HT1080 (cell line): ENCODE data around the gene HDHD5. TPM values are rescaled to one million over a fixed set of nuclear protein-coding genes. Genes with fewer than 3 reads are reported as not detected.

Source experiments
- DNase-seq: peaks from one replicate; pipeline ENCODE4 v3.0.0-alpha.2; 2015; ENCODE audit warnings: low read depth
- total RNA-seq: library from RNA; depleted of rRNA; stranded (reverse); fragments of >200 nt; shearing (Covaris generic); gene quantifications from 2 replicates; pipeline ENCODE4 v1.2.3, GENCODE V29; 2014; rRNA removed

The HDHD5 gene
- total RNA-seq, 1 experiment from 2014 or later = 73.3 TPM

DNA sequence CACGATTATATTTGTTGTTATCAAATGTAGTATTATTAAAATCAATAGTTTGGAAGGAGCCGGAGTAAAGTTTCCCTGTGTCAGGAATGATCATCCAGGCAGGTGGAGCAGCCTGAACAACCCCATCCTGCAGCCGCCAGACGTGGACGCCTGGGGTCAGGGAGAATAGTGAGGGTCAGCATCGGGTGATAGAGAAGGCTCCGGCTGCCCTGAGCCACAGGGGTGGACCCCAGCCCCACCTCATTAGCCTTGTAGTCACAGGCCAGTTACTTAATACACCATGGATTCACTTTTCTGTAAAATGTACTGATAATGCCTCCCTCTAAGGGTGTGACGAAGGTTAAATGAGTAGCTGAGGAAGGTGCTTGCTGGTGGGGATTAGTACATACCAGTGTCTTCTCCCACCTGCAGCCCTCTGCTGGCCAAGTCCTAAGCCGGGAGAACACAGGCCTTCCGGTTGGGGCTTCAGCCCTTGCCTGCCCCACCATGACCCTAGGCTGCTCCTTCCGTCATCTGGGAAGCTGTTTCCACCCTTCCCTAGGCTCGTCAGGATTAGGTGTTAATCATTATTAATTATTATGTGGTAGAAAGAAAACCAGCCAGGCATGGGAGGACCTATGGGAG, 52.8 kb downstream of the HDHD5 start:
- DNase-seq = no peak

DNA sequence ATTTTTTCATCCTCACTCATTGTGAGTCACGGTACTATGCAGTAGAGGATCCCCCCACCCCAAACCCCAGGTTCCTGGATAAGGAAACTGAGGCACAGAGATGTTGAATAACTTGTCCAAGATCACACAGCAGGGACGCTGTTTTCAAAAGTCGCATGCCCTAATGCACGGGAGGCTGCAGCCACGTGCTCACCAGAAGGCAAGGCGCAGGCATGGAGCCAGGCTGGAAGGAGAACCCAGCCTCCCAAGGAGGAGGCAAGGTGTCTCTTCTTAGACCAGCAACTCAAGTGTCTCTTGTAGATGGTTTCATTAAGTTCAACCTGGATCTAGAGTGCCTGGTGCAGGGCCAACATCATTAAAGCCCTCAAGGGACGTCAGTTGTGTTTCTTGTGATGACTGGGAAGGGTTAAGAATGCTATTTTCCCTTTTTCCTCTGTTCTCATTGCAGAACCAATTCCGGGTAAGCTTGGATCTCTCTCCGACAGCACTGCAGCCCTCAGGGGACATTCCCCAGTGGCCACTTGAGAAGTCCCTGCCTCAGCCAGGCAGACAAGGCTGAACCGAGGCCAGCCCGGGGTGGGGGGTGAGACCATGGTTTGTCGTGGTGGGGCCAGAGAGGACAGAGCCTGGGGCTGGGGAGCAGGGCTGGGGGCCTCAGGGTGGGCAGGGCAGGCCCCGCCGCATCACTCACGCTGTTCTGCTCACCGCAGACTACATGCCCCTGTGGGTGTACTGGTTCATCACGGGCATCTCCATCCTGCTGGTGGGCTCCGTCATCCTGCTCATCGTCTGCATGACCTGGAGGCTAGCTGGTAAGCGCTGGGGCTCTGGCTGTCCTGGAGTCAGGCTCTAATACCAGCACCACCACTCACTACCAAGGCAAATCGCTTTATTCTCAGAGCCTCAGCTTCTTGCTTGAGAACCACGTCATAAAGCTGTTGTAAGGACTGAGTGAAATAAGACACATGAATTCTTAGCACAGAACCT, 53.6 kb downstream of the HDHD5 start:
- no peak for DNase-seq

DNA sequence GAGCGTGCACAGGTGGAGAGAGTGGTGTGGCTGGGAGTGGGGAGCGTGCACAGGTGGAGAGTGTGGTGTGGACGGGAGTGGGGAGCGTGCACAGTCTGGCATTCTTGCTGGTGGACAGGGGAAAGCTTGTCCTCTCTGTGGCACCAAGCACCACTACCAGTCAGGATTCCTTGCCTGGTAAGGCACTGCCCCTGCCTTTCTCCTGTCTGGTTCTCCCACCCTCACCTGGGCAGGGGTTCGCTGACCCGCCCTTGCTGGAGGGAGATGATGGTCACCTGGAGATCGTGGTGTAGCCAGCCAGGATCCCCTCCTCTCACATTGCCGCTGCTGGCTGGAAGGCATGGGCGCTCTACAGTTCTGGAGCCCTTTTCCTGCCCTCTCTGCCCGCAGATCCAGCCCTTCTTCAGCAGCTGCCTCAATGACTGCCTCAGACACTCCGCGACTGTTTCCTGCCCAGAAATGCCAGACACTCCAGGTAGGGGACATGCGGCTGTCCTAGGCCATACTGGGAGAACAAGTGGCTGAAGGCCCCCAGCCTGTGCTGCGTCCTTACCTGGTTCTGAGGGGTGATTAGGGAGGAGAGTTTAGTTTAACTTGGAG, 54.6 kb downstream of the HDHD5 start:
- DNase-seq = no peak

DNA sequence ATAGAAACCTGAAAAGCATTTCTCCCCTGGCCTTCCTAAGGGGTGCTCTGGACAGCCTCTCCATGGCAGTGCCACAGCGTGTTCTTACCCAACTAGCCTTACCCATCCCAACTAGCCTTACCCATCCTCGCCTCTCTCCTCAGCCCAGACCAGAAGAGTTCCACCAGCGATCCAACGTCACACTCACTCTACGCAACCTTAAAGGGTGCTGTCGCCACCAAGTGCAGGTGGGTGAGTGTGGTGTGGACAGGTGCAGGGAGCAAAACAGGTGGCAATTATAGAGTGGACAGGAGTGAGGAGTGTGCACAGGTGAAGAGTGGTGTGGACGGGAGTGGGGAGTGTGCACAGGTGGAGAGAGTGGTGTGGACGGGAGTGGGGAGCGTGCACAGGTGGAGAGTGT, 55.7 kb downstream of the HDHD5 start:
- DNase-seq = no peak

DNA sequence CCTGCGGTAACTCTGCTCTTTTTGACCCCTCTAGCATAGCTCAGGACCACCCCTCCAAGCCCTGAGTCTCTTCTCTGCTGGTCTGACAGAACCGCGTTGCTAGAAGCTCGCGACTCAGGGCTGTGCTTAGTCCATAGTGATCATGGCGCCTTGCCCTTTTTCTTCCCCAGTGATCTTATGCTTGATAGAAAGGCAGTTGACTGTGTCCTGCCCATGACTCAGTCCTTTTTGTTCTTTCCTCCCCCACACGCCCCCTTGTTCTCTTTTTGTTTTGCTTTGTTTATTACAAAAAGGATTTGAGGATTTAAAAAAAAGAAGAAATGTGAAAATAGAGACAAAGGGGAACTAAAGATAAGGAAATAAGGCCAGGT, 56.8 kb downstream of the HDHD5 start:
- DNase-seq = no peak

DNA sequence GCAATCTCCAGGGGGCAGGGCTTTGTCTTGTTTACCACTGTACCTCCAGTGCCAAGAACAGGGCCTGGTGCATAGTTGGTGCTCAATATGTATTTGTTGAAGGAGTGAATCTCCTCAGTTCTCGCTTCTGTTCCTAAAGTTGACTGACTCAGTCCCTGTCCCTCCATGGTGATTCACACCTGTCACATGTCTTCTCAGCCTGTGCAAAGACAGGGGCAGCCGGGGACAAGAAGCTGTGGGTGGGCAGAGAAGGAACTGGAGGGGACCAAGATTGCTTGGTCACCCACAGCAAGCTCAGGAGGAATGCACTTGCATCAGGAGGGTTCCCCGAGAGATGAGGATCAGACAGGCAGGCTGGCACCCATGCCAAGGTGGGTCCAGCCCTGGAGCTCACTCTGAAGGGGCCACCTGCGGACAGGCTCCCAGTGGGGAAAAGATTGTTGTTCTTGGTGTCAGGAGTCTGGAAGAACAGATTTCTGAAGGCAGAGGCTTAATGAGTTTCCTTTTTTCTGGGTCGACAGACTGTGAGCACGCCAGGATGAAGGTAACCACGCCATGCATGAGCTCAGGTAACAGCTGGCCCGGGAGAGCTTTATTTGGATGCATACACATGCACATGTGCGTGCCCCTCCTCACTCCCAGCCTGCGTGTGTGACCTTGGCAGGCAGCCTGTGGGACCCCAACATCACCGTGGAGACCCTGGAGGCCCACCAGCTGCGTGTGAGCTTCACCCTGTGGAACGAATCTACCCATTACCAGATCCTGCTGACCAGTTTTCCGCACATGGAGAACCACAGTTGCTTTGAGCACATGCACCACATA, 57.4 kb downstream of the HDHD5 start:
- DNase-seq = no peak

DNA sequence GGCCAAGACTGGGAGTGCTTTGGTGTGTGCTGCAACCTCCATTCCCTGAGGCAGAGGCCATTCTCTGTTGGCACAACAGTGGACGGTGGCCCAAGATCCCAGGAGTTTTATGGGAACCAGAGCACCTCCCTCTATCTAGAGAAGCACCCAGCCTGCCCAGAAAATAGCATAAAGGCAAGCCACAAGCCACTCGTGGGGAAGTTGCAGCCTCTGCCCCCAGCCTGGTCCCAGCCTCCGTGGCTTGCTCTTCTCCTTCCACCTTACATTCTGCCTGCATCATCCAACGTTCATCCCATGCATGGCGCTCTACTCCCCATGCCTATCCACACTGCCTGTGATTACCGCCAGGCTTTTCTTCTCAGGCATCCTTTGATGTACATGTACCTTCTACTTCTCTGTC, 58.5 kb downstream of the HDHD5 start:
- no peak for DNase-seq

DNA sequence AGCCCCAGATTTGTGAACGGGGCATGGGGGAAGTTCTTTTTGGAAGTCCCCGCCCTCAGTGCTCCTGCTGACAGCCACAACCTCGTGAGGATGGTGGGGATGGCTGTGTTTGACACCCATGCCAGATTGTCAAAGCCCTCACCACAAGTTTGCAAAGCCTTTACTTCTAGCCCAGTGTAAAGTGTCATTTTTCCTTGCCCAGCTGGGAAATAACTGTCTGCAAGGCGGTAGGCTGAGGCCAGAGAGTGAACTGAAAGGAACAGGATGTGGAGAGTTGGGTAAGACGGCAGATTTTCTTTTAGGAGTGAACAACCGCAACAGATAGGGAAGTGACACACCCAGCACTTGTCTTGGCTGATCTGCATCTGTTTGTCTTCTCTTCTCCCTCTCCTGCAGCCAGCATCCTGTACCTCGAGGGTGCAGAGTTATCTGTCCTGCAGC, 60.7 kb downstream of the HDHD5 start:
- DNase-seq = peak; percentile 22

DNA sequence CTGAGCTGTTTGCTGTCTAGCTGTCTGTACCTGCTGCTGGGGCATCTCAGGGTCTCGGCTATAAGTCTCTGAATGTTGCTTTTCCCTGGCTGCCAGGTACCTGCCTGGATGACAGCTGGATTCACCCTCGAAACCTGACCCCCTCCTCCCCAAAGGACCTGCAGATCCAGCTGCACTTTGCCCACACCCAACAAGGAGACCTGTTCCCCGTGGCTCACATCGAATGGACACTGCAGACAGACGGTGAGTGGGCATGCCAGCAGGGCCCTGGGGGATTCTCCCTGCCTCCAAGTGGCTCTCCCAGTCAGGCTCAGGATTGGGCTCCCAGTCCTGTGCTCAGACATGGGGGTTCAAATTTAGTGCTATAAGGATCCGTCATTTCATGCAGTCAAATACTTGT, 61.4 kb downstream of the HDHD5 start:
- DNase-seq = no peak

DNA sequence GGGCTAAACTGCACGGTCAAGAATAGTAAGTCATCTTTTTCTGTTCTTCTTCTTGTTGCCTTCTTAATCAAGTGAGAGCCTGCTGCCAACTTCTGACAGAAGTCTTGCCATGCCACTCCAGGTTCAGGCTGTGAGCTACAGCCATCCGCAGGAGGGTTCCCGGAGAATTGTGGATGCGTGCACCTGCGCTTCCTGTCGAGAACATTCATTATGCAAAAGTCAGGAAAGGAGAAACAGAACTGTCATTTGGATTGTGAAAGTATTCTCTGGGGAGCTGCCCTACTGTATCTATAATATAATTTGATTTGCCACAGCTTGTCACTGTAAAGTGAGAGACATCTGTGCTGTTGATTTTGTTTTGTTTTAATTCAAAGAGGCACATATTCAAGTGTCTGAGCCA, 62.0 kb downstream of the HDHD5 start:
- no peak for DNase-seq

DNA sequence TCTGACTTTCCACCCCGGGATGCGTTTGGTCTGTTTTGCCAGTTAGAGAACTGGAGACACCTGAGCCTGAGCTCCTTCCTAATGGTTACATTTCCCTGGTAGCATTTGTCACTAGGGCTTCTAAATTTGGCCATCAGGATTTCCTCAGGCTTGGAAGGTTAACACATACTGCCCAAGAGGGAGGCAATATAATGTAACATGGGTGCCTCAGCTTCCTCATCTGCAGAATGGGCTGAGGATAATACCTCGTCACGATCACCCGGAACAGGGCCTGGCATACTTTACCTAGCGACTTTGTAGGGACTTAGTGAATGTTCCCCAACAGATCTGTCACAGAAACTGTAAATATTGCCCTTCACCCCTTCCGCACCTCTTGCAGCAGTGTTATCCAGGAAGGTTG, 63.0 kb downstream of the HDHD5 start:
- no peak for DNase-seq

DNA sequence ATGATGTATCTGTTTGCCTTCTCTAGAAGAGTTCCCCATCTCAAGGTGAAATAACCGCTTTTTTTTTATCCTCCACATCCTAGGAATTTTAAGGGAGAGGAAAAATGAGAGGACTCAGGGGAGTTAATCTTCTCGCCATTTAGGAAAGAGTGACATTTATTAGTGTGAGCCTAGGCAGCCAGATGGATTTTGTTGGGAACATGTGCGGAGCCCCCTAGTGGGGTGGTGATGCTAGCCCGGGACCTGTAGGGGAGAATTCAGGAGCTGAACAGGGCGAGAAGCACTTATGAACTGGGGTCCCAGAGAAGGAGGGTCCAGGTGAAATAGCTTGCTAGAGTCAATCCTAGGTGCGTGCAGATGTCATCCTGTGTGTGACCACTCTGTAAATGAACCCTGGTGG, 63.5 kb downstream of the HDHD5 start:
- no peak for DNase-seq

DNA sequence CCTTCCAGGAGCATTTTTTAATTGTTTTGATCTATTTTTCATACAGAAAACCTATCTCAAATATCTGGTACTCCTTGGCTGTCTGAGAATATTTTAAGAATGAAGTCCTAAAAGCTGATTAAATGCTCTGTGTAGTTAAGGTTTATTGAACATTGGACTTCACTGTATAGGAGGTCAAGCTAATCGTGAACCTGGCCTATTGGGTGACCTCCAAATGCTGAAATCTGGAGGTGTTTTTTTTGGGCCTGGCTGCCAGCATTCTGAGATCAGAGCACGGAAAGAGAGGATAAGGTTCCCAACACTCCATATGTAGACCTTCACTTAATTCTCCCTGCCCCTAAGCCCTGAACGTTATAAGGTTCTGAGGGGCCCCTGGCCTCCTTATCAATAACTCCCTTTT, 66.0 kb downstream of the HDHD5 start:
- DNase-seq = no peak

DNA sequence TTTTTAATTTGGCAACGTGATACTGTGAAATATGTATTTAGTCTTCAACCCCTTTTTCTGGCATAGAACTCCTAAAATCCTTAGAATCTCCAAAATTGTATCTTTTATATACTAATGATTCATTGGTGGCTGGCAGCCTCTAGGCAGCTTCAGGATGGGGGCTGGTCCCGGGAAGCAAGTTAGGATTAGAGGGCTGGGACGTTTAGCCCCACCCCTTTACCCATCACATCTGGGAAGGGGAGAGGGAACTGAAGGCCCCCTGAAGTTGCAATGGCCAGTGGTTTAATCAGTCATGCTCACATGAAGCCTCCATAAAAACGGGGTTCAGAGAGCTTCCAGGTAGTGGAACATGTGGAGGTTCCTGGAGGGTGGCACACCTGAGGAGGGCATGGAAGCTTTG, 67.2 kb downstream of the HDHD5 start:
- no peak for DNase-seq

DNA sequence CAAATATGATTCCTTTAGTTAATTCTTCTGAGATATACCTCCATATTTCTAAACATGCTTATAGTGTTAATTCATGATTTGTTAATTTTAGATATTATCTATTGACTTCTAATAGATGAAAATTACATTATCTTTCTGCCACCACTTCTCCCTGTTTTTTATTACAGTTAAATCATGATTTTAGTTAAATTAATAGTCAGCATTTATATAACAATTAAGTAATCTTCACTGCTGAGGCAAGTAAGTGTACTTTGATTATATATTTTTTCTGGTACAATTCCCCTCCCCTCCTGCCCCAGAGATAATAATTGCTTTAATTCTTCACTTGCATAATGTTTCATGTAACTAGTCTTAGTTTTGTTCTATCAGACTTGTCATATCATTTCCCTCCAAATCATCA, 68.5 kb downstream of the HDHD5 start:
- DNase-seq = no peak

Other genes starting within 250 kb of the HDHD5 start
- 0.16 TPM in 1 of 2 replicates, not detected in the other for gene GAB4, start 151.1 kb downstream of the HDHD5 start, total RNA-seq
- 4.0 and 4.5 TPM in 2 replicates for gene IL17RA, start 74.3 kb downstream of the HDHD5 start, total RNA-seq
- 0.10 TPM in 1 of 2 replicates, not detected in the other for gene TMEM121B, start 37.9 kb downstream of the HDHD5 start, total RNA-seq
- gene ADA2, start 60.2 kb upstream of the HDHD5 start, total RNA-seq = not detected in 2 replicates
- 0.02 TPM in 1 of 2 replicates, not detected in the other for gene CECR2, start 210.2 kb upstream of the HDHD5 start, total RNA-seq